ENCODE measurements around the gene SPATA2L. TPM values are rescaled to one million over a fixed set of nuclear protein-coding genes. Genes with fewer than 3 reads are reported as not detected.

SPATA2L gene
- total RNA-seq, 4 donors from 2014 or later, result 10.7 to 33.6 (median 16.1) TPM

GRCh38 chr16:89729293-89729692 is 27.8 kb upstream of the SPATA2L start:
- no peak for TF ChIP-seq POLR2A (IDR thresholded peaks at IDR 0.05)
- TF ChIP-seq, protein P1, sequence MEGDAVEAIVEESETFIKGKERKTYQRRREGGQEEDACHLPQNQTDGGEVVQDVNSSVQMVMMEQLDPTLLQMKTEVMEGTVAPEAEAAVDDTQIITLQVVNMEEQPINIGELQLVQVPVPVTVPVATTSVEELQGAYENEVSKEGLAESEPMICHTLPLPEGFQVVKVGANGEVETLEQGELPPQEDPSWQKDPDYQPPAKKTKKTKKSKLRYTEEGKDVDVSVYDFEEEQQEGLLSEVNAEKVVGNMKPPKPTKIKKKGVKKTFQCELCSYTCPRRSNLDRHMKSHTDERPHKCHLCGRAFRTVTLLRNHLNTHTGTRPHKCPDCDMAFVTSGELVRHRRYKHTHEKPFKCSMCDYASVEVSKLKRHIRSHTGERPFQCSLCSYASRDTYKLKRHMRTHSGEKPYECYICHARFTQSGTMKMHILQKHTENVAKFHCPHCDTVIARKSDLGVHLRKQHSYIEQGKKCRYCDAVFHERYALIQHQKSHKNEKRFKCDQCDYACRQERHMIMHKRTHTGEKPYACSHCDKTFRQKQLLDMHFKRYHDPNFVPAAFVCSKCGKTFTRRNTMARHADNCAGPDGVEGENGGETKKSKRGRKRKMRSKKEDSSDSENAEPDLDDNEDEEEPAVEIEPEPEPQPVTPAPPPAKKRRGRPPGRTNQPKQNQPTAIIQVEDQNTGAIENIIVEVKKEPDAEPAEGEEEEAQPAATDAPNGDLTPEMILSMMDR (IDR thresholded peaks at IDR 0.05), result no peak
- TF ChIP-seq EP300 (IDR thresholded peaks at IDR 0.05), result no peak
- no peak for DNase-seq (ENCODE audit: low spot score in 2 of 2)
- no peak overlapping the region for H3K4me3 ChIP-seq
- H3K27ac ChIP-seq, result no peak overlapping the region
- H3K9me3 ChIP-seq, result no peaks in the 10 kb centered on the region
- peaks cover 0 to 17% (median 2%) of the 10 kb centered on the region in 4 donors for H3K4me1 ChIP-seq
- no peaks in the 10 kb centered on the region for H3K27me3 ChIP-seq
- 84 to 95% methylated on average over 16 to 18 of the region's 18 CpGs for WGBS, 2 donors
- H3K36me3 ChIP-seq, result peaks cover 3 to 99% (median 42%) of the 10 kb centered on the region in 3 donors

- 82 to 83% methylated on average over 16 to 17 of the region's 17 CpGs for WGBS, 2 donors
- Histone ChIP-seq H3K27ac (no peak overlapping the region), H3K4me3 (no peak overlapping the region), H3K36me3 (peaks cover 0 to 96% (median 31%) of the 10 kb centered on the region in 3 donors), H3K4me1 (peaks cover 4 to 34% (median 20%) of the 10 kb centered on the region in 4 donors), H3K9me3 (no peaks in the 10 kb centered on the region), H3K27me3 (no peaks in the 10 kb centered on the region)
- TF ChIP-seq, protein P1 (IDR thresholded peaks at IDR 0.05), result no peak
- no peak for TF ChIP-seq POLR2A (IDR thresholded peaks at IDR 0.05)
- no peak for TF ChIP-seq EP300 (IDR thresholded peaks at IDR 0.05)
- DNase-seq (ENCODE audit: low spot score in 2 of 2), result no peak
Measured at GRCh38 chr16:89727406-89728120, 26.1 kb upstream of the SPATA2L start.

DNA sequence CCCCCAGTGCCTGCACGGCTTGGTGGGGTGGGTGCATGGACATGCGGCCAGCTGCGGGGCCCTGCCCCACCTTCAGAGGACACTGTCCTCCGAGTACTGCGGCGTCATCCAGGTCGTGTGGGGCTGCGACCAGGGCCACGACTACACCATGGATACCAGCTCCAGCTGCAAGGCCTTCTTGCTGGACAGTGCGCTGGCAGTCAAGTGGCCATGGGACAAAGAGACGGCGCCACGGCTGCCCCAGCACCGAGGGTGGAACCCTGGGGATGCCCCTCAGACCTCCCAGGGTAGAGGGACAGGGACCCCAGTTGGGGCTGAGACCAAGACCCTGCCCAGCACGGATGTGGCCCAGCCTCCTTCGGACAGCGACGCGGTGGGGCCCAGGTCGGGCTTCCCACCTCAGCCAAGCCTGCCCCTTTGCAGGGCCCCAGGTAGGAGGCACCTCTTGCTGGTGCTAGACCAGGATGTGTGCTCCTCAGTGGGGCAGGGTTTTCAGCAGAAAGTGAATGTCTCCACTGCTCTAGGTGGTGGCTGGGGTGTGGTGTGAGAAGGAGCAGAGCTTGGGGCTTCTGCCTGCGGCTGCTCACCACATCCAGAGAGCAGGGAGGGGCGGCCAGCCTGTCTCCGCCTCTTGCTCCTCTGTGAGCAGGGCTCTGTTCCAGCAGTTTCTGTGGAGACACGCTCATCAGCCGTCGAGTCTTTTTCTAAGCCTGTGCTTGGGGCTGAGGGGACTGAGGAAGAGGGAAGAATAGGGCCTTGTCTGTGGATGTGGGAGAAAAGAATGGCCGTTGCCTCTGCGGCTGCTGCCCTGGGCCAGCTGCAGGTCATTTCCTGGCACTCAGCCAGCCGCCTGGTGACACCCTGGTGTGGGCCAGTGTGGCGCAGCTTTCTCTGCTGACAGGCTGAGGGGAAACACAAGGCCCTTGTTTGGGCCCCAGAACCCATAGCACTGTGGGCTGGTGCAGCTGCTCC is 22.1 kb upstream of the SPATA2L start:
- Histone ChIP-seq H3K27ac (peak overlapping the region; percentile 92 to 99 (median 96)), H3K36me3 (peaks cover 0 to 56% (median 7%) of the 10 kb centered on the region in 3 donors), H3K27me3 (no peaks in the 10 kb centered on the region), H3K4me3 (peak overlapping the region; percentile 70 to 98 (median 81)), H3K4me1 (peaks cover 6 to 60% (median 35%) of the 10 kb centered on the region in 4 donors), H3K9me3 (no peaks in the 10 kb centered on the region)
- DNase-seq (ENCODE audit: low spot score in 2 of 2), result peak in 1 of 2 donors; percentile 70
- 41 to 58% methylated on average over 23 of the region's 30 CpGs for WGBS, 2 donors
- TF ChIP-seq, protein P1 (IDR thresholded peaks at IDR 0.05), result no peak
- peak; percentile 62 to 90 for TF ChIP-seq EP300 (IDR thresholded peaks at IDR 0.05)
- peak in 1 of 2 donors; percentile 28 for TF ChIP-seq POLR2A (IDR thresholded peaks at IDR 0.05)

GRCh38 chr16:89722392-89723278 is 21.1 kb upstream of the SPATA2L start:
- peak in 1 of 2 donors; percentile 37 for DNase-seq (ENCODE audit: low spot score in 2 of 2)
- TF ChIP-seq, protein P1 (IDR thresholded peaks at IDR 0.05), result no peak
- TF ChIP-seq POLR2A (IDR thresholded peaks at IDR 0.05), result peak in 1 of 2 donors; percentile 27
- TF ChIP-seq EP300 (IDR thresholded peaks at IDR 0.05), result peak in 1 of 2 donors; percentile 63
- Histone ChIP-seq H3K36me3 (peaks cover 0 to 46% (median 7%) of the 10 kb centered on the region in 3 donors), H3K4me1 (peaks cover 6 to 60% (median 35%) of the 10 kb centered on the region in 4 donors), H3K9me3 (no peaks in the 10 kb centered on the region), H3K4me3 (peak overlapping the region; percentile 70 to 98 (median 81)), H3K27me3 (no peaks in the 10 kb centered on the region), H3K27ac (peak overlapping the region; percentile 92 to 99 (median 96))
- 22 to 25% methylated on average over 41 to 56 of the region's 56 CpGs for WGBS, 2 donors

Measured in tibial nerve (tissue), 4 donors.